GM23338 (cell line): ENCODE results near the gene B3GALNT2. TPM values are rescaled to one million over a fixed set of nuclear protein-coding genes. Genes with fewer than 3 reads are reported as not detected.

Experiments used
- ATAC-seq: fragments of 200-7000 bp; cut with Tn5 transposase; 3 replicates; pipeline ENCODE4 v1.9.1; 2020
- DNase-seq: peaks from one replicate; pipeline ENCODE4 v3.0.0-alpha.2; 2015; ENCODE audit warnings: low spot score
- H2AFZ ChIP-seq: fragments of 200-600 bp; sonication (generic); 2 replicates; pipeline ENCODE4 v1.8.0; 2016; ENCODE audit warnings: antibody characterized with exemption, mild to moderate bottlenecking, moderate library complexity
- H3F3A ChIP-seq: fragments of 200-600 bp; sonication (generic); replicated peaks from 2 replicates; pipeline ENCODE4 v1.8.0; 2017; ENCODE audit warnings: antibody characterized with exemption, mixed run types, low read depth
- H3K27ac ChIP-seq: fragments of 200-600 bp; sonication (generic); 2 replicates; pipeline ENCODE4 v1.6.1; 2016; ENCODE audit warnings: low read depth
- H3K27me3 ChIP-seq: fragments of 200-600 bp; sonication (generic); 2 replicates; pipeline ENCODE4 v1.8.0; 2016; ENCODE audit warnings: mild to moderate bottlenecking, mixed run types, moderate library complexity; ENCODE audit not compliant: insufficient read depth
- H3K36me3 ChIP-seq: fragments of 200-600 bp; sonication (generic); 2 replicates; pipeline ENCODE4 v1.8.0; 2016; ENCODE audit warnings: mild to moderate bottlenecking; ENCODE audit not compliant: insufficient read depth
- H3K4me1 ChIP-seq: fragments of 200-600 bp; sonication (generic); 2 replicates; pipeline ENCODE4 v1.8.0; 2016; ENCODE audit warnings: mild to moderate bottlenecking, moderate library complexity; ENCODE audit not compliant: insufficient read depth
- H3K4me2 ChIP-seq: fragments of 200-600 bp; sonication (generic); 2 replicates; pipeline ENCODE4 v1.7.1; 2017; ENCODE audit warnings: mixed run types
- H3K4me3 ChIP-seq: fragments of 200-600 bp; sonication (generic); 2 replicates; pipeline ENCODE4 v1.6.1; 2016; ENCODE audit warnings: mixed run types
- H3K79me2 ChIP-seq: fragments of 200-600 bp; sonication (generic); replicated peaks from 2 replicates; pipeline ENCODE4 v1.8.0; 2017; ENCODE audit warnings: mild to moderate bottlenecking; ENCODE audit not compliant: insufficient read depth
- H3K9me2 ChIP-seq: fragments of 200-600 bp; sonication (generic); 2 replicates; pipeline ENCODE4 v1.8.0; 2017; ENCODE audit not compliant: insufficient read depth
- H4K20me1 ChIP-seq: fragments of 200-600 bp; sonication (generic); replicated peaks from 2 replicates; pipeline ENCODE4 v1.8.0; 2017; ENCODE audit warnings: mild to moderate bottlenecking; ENCODE audit not compliant: insufficient read depth
- H3K27ac Mint-ChIP-seq: 2 replicates; pipeline ENCODE4 v1.8.0; 2020; ENCODE audit warnings: inconsistent platforms, mild to moderate bottlenecking, moderate library complexity, mixed read lengths
- H3K27me3 Mint-ChIP-seq: 3 replicates; pipeline ENCODE4 v1.8.0; 2022; ENCODE audit warnings: low read depth, mild to moderate bottlenecking, moderate library complexity, mixed read lengths, inconsistent platforms; ENCODE audit not compliant: insufficient read depth, poor library complexity
- H3K36me3 Mint-ChIP-seq: 3 replicates; pipeline ENCODE4 v1.8.0; 2021; ENCODE audit warnings: low read depth, mild to moderate bottlenecking, inconsistent platforms, moderate library complexity, mixed read lengths
- H3K4me1 Mint-ChIP-seq: 3 replicates; pipeline ENCODE4 v1.8.0; 2020; ENCODE audit warnings: mild to moderate bottlenecking, inconsistent platforms, mixed read lengths
- H3K4me3 Mint-ChIP-seq: 3 replicates; pipeline ENCODE4 v1.8.0; 2021; ENCODE audit warnings: moderate library complexity, mild to moderate bottlenecking, inconsistent platforms, mixed read lengths
- H3K9me3 Mint-ChIP-seq: 3 replicates; pipeline ENCODE4 v1.8.0; 2020; ENCODE audit warnings: moderate library complexity, mild to moderate bottlenecking, inconsistent platforms, mixed read lengths
- CREB1 ChIP-seq: fragments of 250-450 bp; sonication (Bioruptor Pico); IDR thresholded peaks from 2 replicates; pipeline ENCODE4 v1.5.0; 2020; ENCODE audit warnings: low read depth, mild to moderate bottlenecking, moderate library complexity
- CTCF ChIP-seq, 2 experiments: fragments of 200-600 bp in 1 of 2; sonication (generic) in 1 of 2; conservative IDR thresholded peaks; 2 replicates each; pipeline versions ENCODE4 v1.5.1 to v1.6.1; 2016 to 2017; ENCODE audit warnings: antibody characterized with exemption in 2 of 2, low read depth in 2 of 2, mild to moderate bottlenecking in 2 of 2, moderate library complexity in 1 of 2
- ETS1 ChIP-seq: IDR thresholded peaks from 2 replicates; pipeline ENCODE4 v1.6.1; 2016; ENCODE audit warnings: antibody characterized with exemption
- EZH2 ChIP-seq: fragments of 200-600 bp; sonication (generic); IDR thresholded peaks from one replicate; pipeline ENCODE4 v1.8.0; 2017; ENCODE audit warnings: antibody characterized with exemption, mild to moderate bottlenecking, low read depth; ENCODE audit not compliant: unreplicated experiment
- EZH2phosphoT487 ChIP-seq: fragments of 200-600 bp; sonication (generic); IDR thresholded peaks from one replicate; pipeline ENCODE4 v1.8.1; 2018; ENCODE audit warnings: antibody characterized with exemption; ENCODE audit not compliant: unreplicated experiment
- JUNB ChIP-seq: IDR thresholded peaks from one replicate; pipeline ENCODE4 v1.6.1; 2016; ENCODE audit warnings: antibody characterized with exemption; ENCODE audit not compliant: unreplicated experiment
- NANOG ChIP-seq: IDR thresholded peaks from 2 replicates; pipeline ENCODE4 v1.6.1; 2016; ENCODE audit warnings: antibody characterized with exemption, borderline replicate concordance
- POLR2AphosphoS5 ChIP-seq: IDR thresholded peaks from 2 replicates; pipeline ENCODE4 v1.6.1; 2016; ENCODE audit warnings: antibody characterized with exemption, low read depth
- REST ChIP-seq: IDR thresholded peaks from one replicate; pipeline ENCODE4 v1.6.1; 2018; ENCODE audit warnings: antibody characterized with exemption; ENCODE audit not compliant: unreplicated experiment
- STAT1 ChIP-seq: IDR thresholded peaks from one replicate; pipeline ENCODE4 v1.6.1; 2016; ENCODE audit warnings: antibody characterized with exemption; ENCODE audit not compliant: unreplicated experiment
- ZNF114 ChIP-seq: fragments of 250-450 bp; sonication (Bioruptor Pico); IDR thresholded peaks from 2 replicates; pipeline ENCODE4 v1.5.0; 2020; ENCODE audit warnings: mild to moderate bottlenecking, moderate library complexity
- ZNF331 ChIP-seq: fragments of 250-450 bp; sonication (Bioruptor Pico); IDR thresholded peaks from 2 replicates; pipeline ENCODE4 v1.5.0; 2020; ENCODE audit warnings: low read depth, mild to moderate bottlenecking, moderate library complexity
- ZNF462 ChIP-seq: fragments of 250-450 bp; sonication (Bioruptor Pico); IDR thresholded peaks from 2 replicates; pipeline ENCODE4 v1.5.0; 2020; ENCODE audit warnings: mild to moderate bottlenecking, moderate library complexity
- polyA plus RNA-seq: library from polyadenylated mRNA; unstranded; fragments of >200 nt; fragmentation: Nextera tagmentation; extraction: Ambion mirVana; gene quantifications from 2 replicates; pipeline ENCODE4 v1.2.1, GENCODE V29; 2016
- total RNA-seq: library from RNA; depleted of rRNA; stranded (reverse); fragments of >200 nt; shearing (Covaris generic); gene quantifications from 2 replicates; pipeline ENCODE4 v1.2.3, GENCODE V29; 2014

B3GALNT2 gene
- total and polyA plus RNA-seq, 2 experiments from 2014 or later = 14.4 to 48.8 TPM

- no peak overlapping the region for H2AFZ ChIP-seq
- no peaks in the 10 kb centered on the region for H3K9me3 Mint-ChIP-seq
Measured at GRCh38 chr1:235430991-235431390, 73.3 kb downstream of the B3GALNT2 start.

More at GRCh38 chr1:235430991-235431390, 73.3 kb downstream of the B3GALNT2 start:
- no peak for ATAC-seq
- Mint-ChIP-seq H3K36me3 (peaks cover 13% of the 10 kb centered on the region), H3K27ac (no peak overlapping the region), H3K4me1 (no peaks in the 10 kb centered on the region), H3K4me3 (no peak overlapping the region), H3K27me3 (no peaks in the 10 kb centered on the region)
- no peaks in the 10 kb centered on the region for H3F3A ChIP-seq
- no peaks in the 10 kb centered on the region for H3K27me3 ChIP-seq
- H4K20me1 ChIP-seq = no peaks in the 10 kb centered on the region
- no peak overlapping the region for H3K4me2 ChIP-seq
- no peaks in the 10 kb centered on the region for H3K9me2 ChIP-seq
- H3K4me3 ChIP-seq = no peak overlapping the region
- TF ChIP-seq REST = no peak
- no peak for TF ChIP-seq EZH2
- no peak for TF ChIP-seq ZNF462
- TF ChIP-seq ZNF114 (CRISPR knock-in tag) = no peak
- TF ChIP-seq EZH2phosphoT487 = no peak
- no peak for TF ChIP-seq NANOG
- TF ChIP-seq ETS1 = no peak
- no peak for TF ChIP-seq JUNB
- no peak for TF ChIP-seq STAT1
- TF ChIP-seq CTCF (conservative IDR thresholded peaks at IDR 0.05; ENCODE audit: low read depth in 2 of 2) = no peak
- no peak for TF ChIP-seq POLR2AphosphoS5
- TF ChIP-seq CREB1 (CRISPR knock-in tag) = no peak
- no peak for TF ChIP-seq ZNF331
- H3K36me3 ChIP-seq = no peaks in the 10 kb centered on the region; the same call in 1 of the 2 replicates
- H3K27ac ChIP-seq = no peak overlapping the region
- H3K4me1 ChIP-seq = no peaks in the 10 kb centered on the region
- no peaks in the 10 kb centered on the region for H3K79me2 ChIP-seq
- DNase-seq = no peak
